Measurements from ENCODE around the gene SUPV3L1.
A peak's percentile ranks its signal among the peaks of the same experiment; 100 is the strongest.

Gene SUPV3L1

GRCh38 chr10:69186524-69186923 is 6.5 kb downstream of the SUPV3L1 start:
- no peak overlapping the region for H3K4me3 ChIP-seq (ENCODE audit: low read depth, low read length)
- no peak for DNase-seq (ENCODE audit: low read depth)

GRCh38 chr10:69201045-69201444 is 21.0 kb downstream of the SUPV3L1 start:
- peak; percentile 14 for DNase-seq (ENCODE audit: low read depth)
- no peak overlapping the region for H3K4me3 ChIP-seq (ENCODE audit: low read depth, low read length)

GRCh38 chr10:69202332-69202731 is 22.3 kb downstream of the SUPV3L1 start:
- H3K4me3 ChIP-seq (ENCODE audit: low read depth, low read length), result no peak overlapping the region
- DNase-seq (ENCODE audit: low read depth), result peak; percentile 14

- no peak overlapping the region for H3K4me3 ChIP-seq (ENCODE audit: low read depth, low read length)
- no peak for DNase-seq (ENCODE audit: low read depth)
Observed at GRCh38 chr10:69208761-69209160, 28.7 kb downstream of the SUPV3L1 start.

GRCh38 chr10:69209787-69210484 is 29.9 kb downstream of the SUPV3L1 start:
- H3K4me3 ChIP-seq (ENCODE audit: low read depth, low read length), result no peak overlapping the region
- DNase-seq (ENCODE audit: low read depth), result no peak

- no peak overlapping the region for H3K4me3 ChIP-seq (ENCODE audit: low read depth, low read length)
- no peak for DNase-seq (ENCODE audit: low read depth)
Observed at GRCh38 chr10:69211104-69211503, 31.1 kb downstream of the SUPV3L1 start.

- no peak for DNase-seq (ENCODE audit: low read depth)
- no peak overlapping the region for H3K4me3 ChIP-seq (ENCODE audit: low read depth, low read length)
Observed at GRCh38 chr10:69211524-69211923, 31.5 kb downstream of the SUPV3L1 start.

- DNase-seq (ENCODE audit: low read depth), result no peak
- no peak overlapping the region for H3K4me3 ChIP-seq (ENCODE audit: low read depth, low read length)
Observed at GRCh38 chr10:69213591-69214311, 33.7 kb downstream of the SUPV3L1 start.

GRCh38 chr10:69214666-69215131 is 34.7 kb downstream of the SUPV3L1 start:
- no peak for DNase-seq (ENCODE audit: low read depth)
- no peak overlapping the region for H3K4me3 ChIP-seq (ENCODE audit: low read depth, low read length)

GRCh38 chr10:69215405-69216171 is 35.6 kb downstream of the SUPV3L1 start:
- no peak overlapping the region for H3K4me3 ChIP-seq (ENCODE audit: low read depth, low read length)
- DNase-seq (ENCODE audit: low read depth), result no peak

GRCh38 chr10:69216577-69217118 is 36.6 kb downstream of the SUPV3L1 start:
- no peak for DNase-seq (ENCODE audit: low read depth)

GRCh38 chr10:69217119-69217754 is 37.2 kb downstream of the SUPV3L1 start:
- DNase-seq (ENCODE audit: low read depth), result no peak
- H3K4me3 ChIP-seq (ENCODE audit: low read depth, low read length), result no peak overlapping the region

More at GRCh38 chr10:69216577-69217118, 36.6 kb downstream of the SUPV3L1 start:
- H3K4me3 ChIP-seq (ENCODE audit: low read depth, low read length), result no peak overlapping the region

- H3K4me3 ChIP-seq (ENCODE audit: low read depth, low read length), result no peak overlapping the region
- DNase-seq (ENCODE audit: low read depth), result no peak
Observed at GRCh38 chr10:69218831-69219230, 38.8 kb downstream of the SUPV3L1 start.

- DNase-seq (ENCODE audit: low read depth), result no peak
- H3K4me3 ChIP-seq (ENCODE audit: low read depth, low read length), result no peak within 1 kb of the TSS
Observed at GRCh38 chr10:69220041-69220451, 40.0 kb downstream of the SUPV3L1 start, which contains the start of gene HKDC1. Gene HKDC1 (plus strand): TSS chr10:69220332. CDS start chr10:69220436, 104 bp downstream.

GRCh38 chr10:69220507-69220906 is 40.5 kb downstream of the SUPV3L1 start:
- DNase-seq (ENCODE audit: low read depth), result no peak
- H3K4me3 ChIP-seq (ENCODE audit: low read depth, low read length), result no peak overlapping the region

- peak; percentile 38 for DNase-seq (ENCODE audit: low read depth)
- H3K4me3 ChIP-seq (ENCODE audit: low read depth, low read length), result no peak overlapping the region
Observed at GRCh38 chr10:69222157-69223027, 42.4 kb downstream of the SUPV3L1 start.

GRCh38 chr10:69223028-69223342 is 43.0 kb downstream of the SUPV3L1 start:
- DNase-seq (ENCODE audit: low read depth), result no peak
- H3K4me3 ChIP-seq (ENCODE audit: low read depth, low read length), result no peak overlapping the region

- no peak overlapping the region for H3K4me3 ChIP-seq (ENCODE audit: low read depth, low read length)
- no peak for DNase-seq (ENCODE audit: low read depth)
Observed at GRCh38 chr10:69224862-69225657, 45.0 kb downstream of the SUPV3L1 start.

All from skeletal muscle cell (primary cell).